Choroid plexus epithelial cell (primary cell): ENCODE measurements around the gene ZNF236.

ENCODE experiments used
- DNase-seq: peaks from one replicate; pipeline ENCODE4 v3.0.0-alpha.2; 2010; ENCODE audit warnings: low read depth
- H3K4me3 ChIP-seq: 2 replicates; pipeline ENCODE4 v1.5.1; 2011; ENCODE audit warnings: low read depth, mild to moderate bottlenecking, control low read depth, low read length, moderate library complexity
- TF ChIP-seq, protein P1 (sequence below): conservative IDR thresholded peaks from 2 replicates; pipeline ENCODE4 v1.5.1; 2011; ENCODE audit warnings: low read depth, mild to moderate bottlenecking, control low read depth, inconsistent platforms, low read length, moderate library complexity

Gene ZNF236

DNA sequence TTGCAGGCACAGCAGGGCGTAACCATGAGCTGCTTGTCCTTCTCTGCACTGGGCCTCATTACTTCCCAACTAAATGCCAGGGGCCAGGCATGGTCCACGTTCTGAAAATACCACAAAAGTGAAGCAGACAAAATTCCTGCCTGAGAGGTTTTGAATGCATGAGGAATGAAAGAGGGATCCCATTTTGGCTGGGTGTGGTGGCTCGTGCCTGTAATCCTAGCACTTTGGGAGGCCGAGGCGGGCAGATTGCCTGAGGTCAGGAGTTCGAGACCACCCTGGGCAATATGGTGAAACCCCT, 170.7 kb downstream of the ZNF236 start:
- no peak overlapping the region for H3K4me3 ChIP-seq
- no peak for DNase-seq
- TF ChIP-seq, protein P1, sequence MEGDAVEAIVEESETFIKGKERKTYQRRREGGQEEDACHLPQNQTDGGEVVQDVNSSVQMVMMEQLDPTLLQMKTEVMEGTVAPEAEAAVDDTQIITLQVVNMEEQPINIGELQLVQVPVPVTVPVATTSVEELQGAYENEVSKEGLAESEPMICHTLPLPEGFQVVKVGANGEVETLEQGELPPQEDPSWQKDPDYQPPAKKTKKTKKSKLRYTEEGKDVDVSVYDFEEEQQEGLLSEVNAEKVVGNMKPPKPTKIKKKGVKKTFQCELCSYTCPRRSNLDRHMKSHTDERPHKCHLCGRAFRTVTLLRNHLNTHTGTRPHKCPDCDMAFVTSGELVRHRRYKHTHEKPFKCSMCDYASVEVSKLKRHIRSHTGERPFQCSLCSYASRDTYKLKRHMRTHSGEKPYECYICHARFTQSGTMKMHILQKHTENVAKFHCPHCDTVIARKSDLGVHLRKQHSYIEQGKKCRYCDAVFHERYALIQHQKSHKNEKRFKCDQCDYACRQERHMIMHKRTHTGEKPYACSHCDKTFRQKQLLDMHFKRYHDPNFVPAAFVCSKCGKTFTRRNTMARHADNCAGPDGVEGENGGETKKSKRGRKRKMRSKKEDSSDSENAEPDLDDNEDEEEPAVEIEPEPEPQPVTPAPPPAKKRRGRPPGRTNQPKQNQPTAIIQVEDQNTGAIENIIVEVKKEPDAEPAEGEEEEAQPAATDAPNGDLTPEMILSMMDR, result no peak

DNA sequence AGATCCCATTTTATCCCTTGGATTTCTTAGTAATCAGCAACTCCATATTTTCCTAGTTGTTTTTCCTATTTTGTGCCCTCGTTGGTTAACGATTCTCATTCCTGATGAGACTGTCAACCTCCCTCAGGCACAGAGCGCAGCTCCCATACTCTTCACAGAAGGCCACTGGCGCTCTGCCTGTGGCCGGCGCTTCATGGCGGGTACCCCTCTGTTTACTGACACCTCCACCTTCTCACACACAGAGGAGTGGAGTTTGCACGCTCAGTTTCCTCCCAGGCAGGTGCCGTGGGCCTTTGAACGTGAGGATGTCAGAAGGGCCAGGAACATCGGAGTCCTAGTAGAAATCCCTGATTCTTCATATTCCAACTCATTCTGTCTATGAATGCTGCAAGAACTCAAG, 171.2 kb downstream of the ZNF236 start:
- no peak for DNase-seq
- no peak overlapping the region for H3K4me3 ChIP-seq
- TF ChIP-seq, protein P1, result no peak

DNA sequence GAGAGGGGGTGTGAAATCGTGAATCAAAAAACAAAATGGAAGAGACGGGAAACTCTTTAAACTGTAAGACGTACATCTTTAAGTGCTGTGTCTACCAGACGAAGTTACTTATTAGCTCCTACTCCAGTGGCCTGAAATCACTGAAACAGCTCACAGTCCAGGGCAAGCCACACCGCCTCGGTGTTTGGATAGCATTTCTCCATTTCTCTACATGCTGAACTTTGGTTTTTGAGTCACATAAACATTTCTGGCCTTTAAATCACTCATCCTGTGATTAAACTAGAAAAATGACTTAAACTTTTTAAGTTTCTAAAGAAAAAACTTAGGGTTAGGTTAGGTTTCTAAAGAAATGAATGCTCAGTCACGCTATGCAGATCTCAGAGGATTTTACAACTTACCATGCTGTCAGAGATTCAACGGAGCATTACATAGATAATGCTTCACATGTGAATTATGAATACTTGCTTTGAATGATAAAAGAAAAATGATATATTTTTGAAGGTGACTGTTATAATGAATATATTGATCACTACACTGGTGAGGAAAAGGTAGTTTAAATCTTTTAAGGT, 171.8 kb downstream of the ZNF236 start:
- TF ChIP-seq, protein P1, result no peak
- H3K4me3 ChIP-seq, result no peak overlapping the region
- DNase-seq, result no peak

DNA sequence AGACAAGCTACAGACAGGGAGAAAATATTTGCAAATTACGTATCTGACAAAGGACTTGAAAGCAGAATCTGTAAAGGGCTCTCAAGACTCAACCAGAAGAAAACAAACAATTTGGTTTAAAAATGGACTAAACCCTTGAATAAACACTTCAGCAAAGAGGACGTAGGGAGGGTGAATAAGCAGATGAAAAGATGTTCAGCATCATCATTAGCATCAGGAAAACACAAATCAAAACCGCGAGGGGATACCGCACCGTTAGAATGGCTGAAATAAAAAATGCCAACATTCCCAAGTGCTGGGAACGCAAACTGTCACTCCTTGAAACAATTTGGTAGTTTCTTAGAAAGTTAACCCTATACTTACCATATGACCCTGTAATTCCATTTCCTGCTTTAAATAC, 173.5 kb downstream of the ZNF236 start:
- H3K4me3 ChIP-seq, result no peak overlapping the region
- DNase-seq, result no peak
- TF ChIP-seq, protein P1, result no peak

DNA sequence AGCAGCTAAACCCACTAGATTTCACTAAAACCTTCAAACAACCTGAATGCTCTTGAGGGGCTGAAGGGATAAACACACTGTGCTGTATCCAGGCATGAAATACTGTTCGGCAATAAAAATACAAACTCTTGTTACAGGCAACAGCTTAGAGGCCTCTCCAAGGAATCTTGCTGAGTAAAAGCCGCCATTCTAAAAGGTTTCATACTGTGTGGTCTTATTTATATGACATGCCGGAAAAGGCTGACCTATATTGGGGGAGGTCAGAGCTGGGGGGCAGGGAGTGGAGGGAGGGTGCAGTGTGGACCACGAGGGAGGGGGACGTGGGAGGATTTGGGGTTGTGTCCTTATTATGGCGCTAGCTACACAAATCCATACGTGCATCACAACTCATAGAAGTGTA, 174.1 kb downstream of the ZNF236 start:
- H3K4me3 ChIP-seq, result no peak overlapping the region
- DNase-seq, result no peak
- TF ChIP-seq, protein P1, result no peak

DNA sequence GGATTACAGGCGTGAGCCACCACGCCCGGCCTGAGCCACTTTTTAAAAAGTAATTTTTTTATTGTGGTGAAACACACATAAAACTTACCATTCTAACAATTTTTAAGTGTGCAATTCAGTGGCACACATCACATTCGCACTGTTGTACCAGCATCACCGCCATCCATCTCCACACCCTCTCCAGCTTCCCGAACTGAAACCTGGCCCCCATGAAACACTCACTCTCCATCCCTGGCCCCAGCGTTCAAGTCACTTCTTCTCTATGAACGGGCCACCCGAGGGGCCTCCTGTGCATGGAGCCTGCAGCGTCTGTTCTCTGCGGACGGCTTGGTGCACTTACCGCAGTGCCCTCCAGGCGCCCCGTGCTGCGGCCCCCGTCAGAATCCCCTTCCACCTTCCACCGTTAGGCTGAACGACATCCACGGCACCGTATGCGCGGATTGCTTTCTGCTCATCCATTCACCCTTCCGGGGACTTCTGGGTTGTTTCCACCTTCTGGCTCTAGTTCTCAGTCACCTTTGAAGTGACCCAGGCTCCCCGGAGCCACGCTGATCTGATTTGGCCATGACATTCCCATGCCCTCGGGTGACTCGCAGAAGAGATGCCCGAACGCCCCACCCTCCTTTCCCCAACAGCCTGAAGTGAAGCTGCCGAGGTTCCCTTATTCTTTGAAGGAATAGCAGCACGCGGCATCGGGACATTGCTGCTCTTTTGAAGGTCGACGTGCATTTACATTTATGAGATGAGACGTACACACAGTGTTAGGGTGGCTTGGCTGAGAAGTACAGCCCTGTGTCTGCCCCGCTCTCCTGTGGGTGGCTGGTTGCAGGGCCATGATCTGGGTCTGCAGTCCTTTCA, 175.8 kb downstream of the ZNF236 start:
- H3K4me3 ChIP-seq, result no peak overlapping the region
- DNase-seq, result no peak
- TF ChIP-seq, protein P1, result no peak

DNA sequence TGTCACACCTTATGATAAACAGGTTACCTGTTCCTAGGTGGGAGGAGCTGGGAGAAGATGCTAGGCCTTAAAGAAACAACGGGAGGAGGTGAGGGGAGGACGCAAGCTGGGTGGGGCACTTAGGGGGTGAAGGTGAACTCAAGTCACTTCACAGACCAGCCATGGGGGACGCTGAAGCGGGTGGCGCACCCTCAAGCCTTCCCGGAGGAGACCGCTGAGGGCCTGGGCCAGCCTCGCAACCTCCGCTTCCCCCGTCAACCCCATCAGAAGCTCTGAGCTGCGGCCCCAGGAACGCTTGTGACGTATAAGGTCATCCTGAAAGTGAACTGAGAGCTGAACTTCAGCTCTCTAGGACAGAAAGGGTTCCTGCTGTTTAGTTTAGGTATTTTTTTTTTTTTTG, 176.7 kb downstream of the ZNF236 start:
- TF ChIP-seq, protein P1, result no peak
- DNase-seq, result no peak
- no peak overlapping the region for H3K4me3 ChIP-seq
